T47D (cell line): ENCODE measurements around the gene SLC15A1.
A peak's percentile ranks its signal among the peaks of the same experiment; 100 is the strongest.

Experiments
- DNase-seq, 2 experiments: peaks; one replicate each; pipeline versions ENCODE4 v3.0.0 to v3.0.0-alpha.2; 2011 to 2012; ENCODE audit warnings: low read depth in 1 of 2, low spot score in 1 of 2
- JUND ChIP-seq: IDR thresholded peaks from 2 replicates; pipeline ENCODE4 v1.6.1; 2012; ENCODE audit warnings: low read depth
- in situ Hi-C: cut with HindIII; loops from 2 replicates; pipeline ENCODE4 v1.10.0; 2016; ENCODE audit warnings: low sequenced_read_pairs, low pct_unique_long_range_greater_than_20kb

Gene SLC15A1

GRCh38 chr13:98738213-98738612 lies 14.3 kb downstream of the SLC15A1 start:
- DNase-seq, result no peak
- no peak for TF ChIP-seq JUND
- in situ Hi-C loops, result no loop called here

- no peak for TF ChIP-seq JUND
- in situ Hi-C loops, result no loop called here
- no peak for DNase-seq
Observed at GRCh38 chr13:98731925-98732324, 20.5 kb downstream of the SLC15A1 start.

- no peak for DNase-seq
- in situ Hi-C loops, result no loop called here
- TF ChIP-seq JUND, result no peak
Observed at GRCh38 chr13:98731038-98731437, 21.4 kb downstream of the SLC15A1 start.

- no peak for TF ChIP-seq JUND
- in situ Hi-C loops, result no loop called here
- no peak for DNase-seq
Observed at GRCh38 chr13:98730441-98730840, 22.0 kb downstream of the SLC15A1 start.

GRCh38 chr13:98729658-98730057 lies 22.8 kb downstream of the SLC15A1 start:
- in situ Hi-C loops, result no loop called here
- DNase-seq, result no peak

GRCh38 chr13:98722958-98723357 lies 29.5 kb downstream of the SLC15A1 start:
- DNase-seq, result no peak

More at GRCh38 chr13:98729658-98730057, 22.8 kb downstream of the SLC15A1 start:
- TF ChIP-seq JUND, result no peak

GRCh38 chr13:98721825-98722510 lies 30.5 kb downstream of the SLC15A1 start:
- DNase-seq, result peak in 1 of 2 experiments; percentile 17
- in situ Hi-C loops, result no loop called here
- TF ChIP-seq JUND, result no peak

More at GRCh38 chr13:98722958-98723357, 29.5 kb downstream of the SLC15A1 start:
- no peak for TF ChIP-seq JUND
- in situ Hi-C loops, result no loop called here

GRCh38 chr13:98719527-98720250 lies 32.8 kb downstream of the SLC15A1 start:
- no peak for TF ChIP-seq JUND
- in situ Hi-C loops, result no loop called here
- no peak for DNase-seq

GRCh38 chr13:98717891-98718290 lies 34.6 kb downstream of the SLC15A1 start:
- no peak for DNase-seq
- in situ Hi-C loops, result no loop called here
- no peak for TF ChIP-seq JUND

GRCh38 chr13:98717256-98717655 lies 35.2 kb downstream of the SLC15A1 start:
- no peak for TF ChIP-seq JUND
- in situ Hi-C loops, result no loop called here
- no peak for DNase-seq

GRCh38 chr13:98710521-98710920 lies 42.0 kb downstream of the SLC15A1 start:
- DNase-seq, result no peak
- in situ Hi-C loops, result no loop called here
- no peak for TF ChIP-seq JUND

- no peak for DNase-seq
- in situ Hi-C loops, result no loop called here
- TF ChIP-seq JUND, result no peak
Observed at GRCh38 chr13:98707281-98707999, 45.0 kb downstream of the SLC15A1 start.
